Measurements from ENCODE around the gene AP3B2.

- TF ChIP-seq CTCF (IDR thresholded peaks at IDR 0.05; ENCODE audit: low read length), result no peak
- TF ChIP-seq EZH2 (optimal IDR thresholded peaks at IDR 0.05; ENCODE audit: low read depth, low read length), result no peak
Measured at GRCh38 chr15:82688691-82689090, 21.0 kb downstream of the AP3B2 start.

Measured in MM.1S (cell line).